GM12878 (cell line): ENCODE data around the gene PNLDC1. TPM values are rescaled to one million over a fixed set of nuclear protein-coding genes. Genes with fewer than 3 reads are reported as not detected.

Source experiments
- ATAC-seq: fragments of 200-7000 bp; cut with Tn5 transposase; 3 replicates; pipeline ENCODE4 v1.9.1; 2020; ENCODE audit warnings: mild to moderate bottlenecking, moderate library complexity
- BruUV-seq: library from RNA; stranded (reverse); fragments of 400-500 nt; replicated peaks from 2 replicates; lab custom pipeline; 2021; lab: Mats Ljungman, UMichigan
- CTCF ChIA-PET: fragments of 300-600 bp; sonication (Branson Sonifier 250); formaldehyde crosslinking; extraction: SDS; loops from one replicate; lab custom pipeline; 2021; ENCODE audit warnings: inconsistent platforms; lab: Yijun Ruan, JAX
- POLR2A ChIA-PET: fragments of 350-600 bp; formaldehyde crosslinking; extraction: SDS; loops from one replicate; lab custom pipeline; 2021; ENCODE audit warnings: inconsistent platforms; lab: Charles Lee
- RAD21 ChIA-PET: fragments of 300-600 bp; sonication (Branson Sonifier 250); formaldehyde crosslinking; loops from one replicate; lab custom pipeline; 2023; ENCODE audit warnings: antibody characterized with exemption; ENCODE audit not compliant: unreplicated experiment; lab: Charles Lee
- SMC1A ChIA-PET: fragments of 300-600 bp; sonication (Branson Sonifier 250); formaldehyde crosslinking; loops from one replicate; lab custom pipeline; 2023; ENCODE audit not compliant: unreplicated experiment, uncharacterized antibody; lab: Charles Lee
- DNase-seq: peaks from one replicate; pipeline ENCODE4 v3.0.0-alpha.2; 2011; ENCODE audit warnings: low read depth, low spot score
- FAIRE-seq: peaks from 3 replicates; lab custom pipeline; 2011; peaks lifted over from hg19 to GRCh38; lab: Jason Lieb, UNC
- H2AFZ ChIP-seq: 2 replicates; pipeline ENCODE4 v1.6.0; 2011; ENCODE audit warnings: low read depth, low read length, control low read depth; ENCODE audit not compliant: control insufficient read depth
- H3K27ac ChIP-seq: 2 replicates; pipeline ENCODE4 v1.5.1; 2011; ENCODE audit warnings: control low read depth; ENCODE audit not compliant: control insufficient read depth, insufficient read depth
- H3K27me3 ChIP-seq, 2 experiments: replicated peaks in 1 of 2; 2 replicates each; pipeline versions ENCODE4 v1.6.0 to v1.6.1; 2011; ENCODE audit warnings: low read length in 1 of 2; ENCODE audit not compliant: control insufficient read depth in 2 of 2, insufficient read depth in 2 of 2
- H3K36me3 ChIP-seq, 2 experiments: 2 replicates each; pipeline ENCODE4 v1.5.1; 2011; ENCODE audit warnings: low read length in 1 of 2; ENCODE audit not compliant: control insufficient read depth in 2 of 2, insufficient read depth in 2 of 2
- H3K4me1 ChIP-seq: 2 replicates; pipeline ENCODE4 v1.6.1; 2011; ENCODE audit warnings: mild to moderate bottlenecking, low read length, moderate library complexity, mixed read lengths; ENCODE audit not compliant: control insufficient read depth, insufficient read depth
- H3K4me2 ChIP-seq: 2 replicates; pipeline ENCODE4 v1.6.0; 2011; ENCODE audit warnings: control low read depth; ENCODE audit not compliant: control insufficient read depth, insufficient read depth
- H3K4me3 ChIP-seq: fragments of 200-600 bp; sonication (generic); 2 replicates; pipeline ENCODE4 v1.5.1; 2016
- H3K79me2 ChIP-seq: 2 replicates; pipeline ENCODE4 v1.6.0; 2011; ENCODE audit warnings: low read length; ENCODE audit not compliant: control insufficient read depth, insufficient read depth
- H3K9ac ChIP-seq: 2 replicates; pipeline ENCODE4 v1.8.0; 2011; ENCODE audit warnings: low read length, control low read depth, mixed read lengths; ENCODE audit not compliant: control insufficient read depth, insufficient read depth
- H3K9me3 ChIP-seq: replicated peaks from 3 replicates; pipeline ENCODE4 v1.5.1; 2011; ENCODE audit warnings: mild to moderate bottlenecking, low read length; ENCODE audit not compliant: control insufficient read depth, insufficient read depth
- H4K20me1 ChIP-seq: 2 replicates; pipeline ENCODE4 v1.6.0; 2011; ENCODE audit not compliant: control insufficient read depth, insufficient read depth
- CBFB ChIP-seq: IDR thresholded peaks from 2 replicates; pipeline ENCODE4 v1.6.1; 2016; ENCODE audit warnings: antibody characterized with exemption, low read depth
- CTCF ChIP-seq, 3 experiments: IDR thresholded peaks in 2 of 3; conservative IDR thresholded peaks in 1 of 3; 2 replicates each; pipeline ENCODE4 v1.5.1; 2011; ENCODE audit warnings: low read depth in 3 of 3, low read length in 3 of 3, mild to moderate bottlenecking in 3 of 3, control low read depth in 2 of 3, moderate library complexity in 2 of 3, inconsistent platforms in 1 of 3, mixed read lengths in 1 of 3; ENCODE audit not compliant: control insufficient read depth in 2 of 3, insufficient read depth in 1 of 3; ENCODE audit errors: extremely low read depth in 1 of 3
- JUNB ChIP-seq: IDR thresholded peaks from 2 replicates; pipeline ENCODE4 v1.6.1; 2016; ENCODE audit warnings: antibody characterized with exemption, mild to moderate bottlenecking
- NFYA ChIP-seq: IDR thresholded peaks from 2 replicates; pipeline ENCODE4 v1.6.1; 2011; ENCODE audit warnings: low read depth, mild to moderate bottlenecking, low read length, improper control_type of control experiment, borderline replicate concordance
- POLR2A ChIP-seq: IDR thresholded peaks from 2 replicates; pipeline ENCODE4 v1.6.1; 2011; ENCODE audit warnings: low read depth, mild to moderate bottlenecking, low read length
- POLR2AphosphoS5 ChIP-seq: IDR thresholded peaks from 2 replicates; pipeline ENCODE4 v1.6.1; 2011; ENCODE audit warnings: mild to moderate bottlenecking, low read length, inconsistent platforms
- WGBS: methylation state at CpG from one replicate; pipeline ENCODE4 v1.1.6; 2016; ENCODE audit warnings: low lambda C conversion rate; ENCODE audit not compliant: insufficient replicate concordance, insufficient coverage; ENCODE audit errors: missing lambda C conversion rate; 5-methylcytosine and 5-hydroxymethylcytosine counted together
- in situ Hi-C: fragments of 300-500 bp; cut with MboI; formaldehyde crosslinking; loops from 9 replicates; pipeline ENCODE4 v1.14.3; 2018; ENCODE audit warnings: mixed read lengths
- intact Hi-C: fragments of 100-400 bp; cut with micrococcal nuclease; formaldehyde crosslinking; loops from one replicate; pipeline ENCODE4 v1.14.2; 2022; ENCODE audit not compliant: unreplicated experiment
- polyA plus RNA-seq, 11 experiments: library from polyadenylated mRNA; depleted of rRNA in 4 of 11; unstranded in 6 of 11; stranded (reverse) in 5 of 11; fragments of >200 nt; fragmentation: Nextera tagmentation in 4 of 11; fragmentation: Illumina TruSeq in 1 of 11; extraction: Ambion mirVana in 4 of 11; extraction: Trizol in 1 of 11; gene quantifications; 1 replicate in 1 of 11; 2 replicates in 10 of 11; pipeline versions ENCODE4 v1.2.1 to v1.2.3, GENCODE V29; 2011 to 2016; ENCODE audit warnings: inconsistent platforms in 2 of 11, missing spikeins in 2 of 11, low read depth in 1 of 11
- total RNA-seq, 4 experiments: library from RNA; depleted of rRNA in 3 of 4; stranded (reverse); fragments of >200 nt in 3 of 4; fragmentation: Illumina TruSeq in 1 of 4; extraction: Trizol in 1 of 4; gene quantifications; 2 replicates each; pipeline versions ENCODE4 v1.2.1 to v1.2.3, GENCODE V29; 2013 to 2021
- TF ChIP-seq, protein P1 (sequence below): fragments of 450-650 bp; IDR thresholded peaks from 2 replicates; pipeline ENCODE4 v1.6.1; 2017; ENCODE audit warnings: low read depth, mild to moderate bottlenecking, moderate library complexity

The PNLDC1 gene
- total and polyA plus RNA-seq, 10 of the 15 experiments (the other 5 are each of a cell fraction or from before 2014, with no cell fraction given): 0.06 to 0.25 (median 0.09) TPM; not detected in 2

DNA sequence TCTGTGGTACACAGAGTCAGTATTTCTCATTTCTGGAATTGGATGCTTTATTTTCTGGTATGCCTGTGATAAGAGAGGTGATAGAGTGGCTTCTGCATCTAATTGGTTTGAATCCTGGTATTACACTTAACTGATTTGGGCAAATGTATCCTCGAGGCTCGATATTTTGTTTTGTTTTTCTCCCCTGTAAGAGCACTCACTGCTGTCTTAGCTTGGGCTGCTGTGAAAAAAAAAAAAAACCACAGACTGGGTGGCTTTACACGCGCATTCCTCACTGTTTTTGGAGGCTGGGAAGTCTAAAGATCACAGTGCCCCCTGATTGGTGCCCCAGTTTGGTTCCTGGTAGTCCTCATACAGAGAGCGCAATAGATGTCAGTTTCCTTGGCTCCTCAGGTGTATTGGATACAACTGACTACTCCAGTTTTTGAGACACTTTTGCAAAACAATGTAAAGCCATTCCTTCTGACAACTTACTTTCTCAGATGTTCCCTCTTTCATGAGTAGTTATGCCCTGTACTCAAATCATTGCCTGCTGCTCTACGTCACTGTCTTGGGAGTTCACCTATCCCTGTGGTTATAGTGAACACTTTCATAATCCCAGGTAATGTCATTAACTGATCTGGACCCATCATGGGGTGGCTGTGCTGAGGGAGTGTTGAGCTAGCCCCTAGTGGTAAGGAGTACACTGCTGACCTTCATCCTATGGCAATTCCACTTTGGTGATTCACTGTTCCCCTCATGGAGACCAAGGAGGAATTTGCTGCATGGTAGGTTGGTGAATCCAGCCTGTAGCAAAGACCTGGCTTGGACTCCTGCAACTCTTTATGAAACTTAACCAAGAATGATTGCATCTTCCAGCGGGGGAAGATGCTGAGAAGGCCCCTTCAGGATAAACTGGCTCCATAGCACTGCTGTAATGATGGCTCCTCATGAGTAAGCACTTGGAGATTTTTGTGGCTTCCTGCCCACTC lies 41.8 kb upstream of the PNLDC1 start:
- in situ Hi-C loops (no loop called here), intact Hi-C loops (no loop called here)
- Histone ChIP-seq H3K4me1 (peaks cover 5% of the 10 kb centered on the region), H3K79me2 (peaks cover 21% of the 10 kb centered on the region), H3K9ac (no peak overlapping the region), H3K27ac (no peak overlapping the region), H2AFZ (no peak overlapping the region), H4K20me1 (no peaks in the 10 kb centered on the region), H3K9me3 (no peaks in the 10 kb centered on the region), H3K4me3 (no peak overlapping the region), H3K4me2 (no peak overlapping the region), H3K27me3 (no peaks in the 10 kb centered on the region), H3K36me3 (peaks cover 9 to 22% of the 10 kb centered on the region in 2 experiments)
- ChIA-PET CTCF (no interaction called here), RAD21 (no interaction called here), SMC1A (no interaction called here), POLR2A (no interaction called here)
- 98% methylated on average over 5 of the region's 7 CpGs for WGBS
- no TSS peak for BruUV-seq
- no peak for DNase-seq
- no peak for ATAC-seq
- TF ChIP-seq NFYA (no peak), CBFB (no peak), POLR2AphosphoS5 (peak; percentile 21; the same call in 1 of the 2 replicates), CTCF (IDR thresholded peaks at IDR 0.05 in 2 of 3, conservative IDR thresholded peaks at IDR 0.05 in 1 of 3; ENCODE audit: control insufficient read depth in 2 of 3, extremely low read depth in 1 of 3, insufficient read depth in 1 of 3, low read depth in 3 of 3, low read length in 3 of 3) (0 out of 6 replicates have a peak, but pooled peaks of 1 of the 3 experiments have one; percentile 8), POLR2A (peak; percentile 37; the same call in 1 of the 2 replicates), JUNB (no peak)
- TF ChIP-seq, protein P1, sequence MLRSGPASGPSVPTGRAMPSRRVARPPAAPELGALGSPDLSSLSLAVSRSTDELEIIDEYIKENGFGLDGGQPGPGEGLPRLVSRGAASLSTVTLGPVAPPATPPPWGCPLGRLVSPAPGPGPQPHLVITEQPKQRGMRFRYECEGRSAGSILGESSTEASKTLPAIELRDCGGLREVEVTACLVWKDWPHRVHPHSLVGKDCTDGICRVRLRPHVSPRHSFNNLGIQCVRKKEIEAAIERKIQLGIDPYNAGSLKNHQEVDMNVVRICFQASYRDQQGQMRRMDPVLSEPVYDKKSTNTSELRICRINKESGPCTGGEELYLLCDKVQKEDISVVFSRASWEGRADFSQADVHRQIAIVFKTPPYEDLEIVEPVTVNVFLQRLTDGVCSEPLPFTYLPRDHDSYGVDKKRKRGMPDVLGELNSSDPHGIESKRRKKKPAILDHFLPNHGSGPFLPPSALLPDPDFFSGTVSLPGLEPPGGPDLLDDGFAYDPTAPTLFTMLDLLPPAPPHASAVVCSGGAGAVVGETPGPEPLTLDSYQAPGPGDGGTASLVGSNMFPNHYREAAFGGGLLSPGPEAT: no peak
- FAIRE-seq: no peak
